Activated T-helper 2 cell treated with anti-CD3 and anti-CD28 coated beads, Interferon-gamma antibody, Interleukin-2, Interleukin-4, amounts not matched to agents 10 μg/mL and 5 μg/mL and 100 μg/mL, durations not matched to agents 14 hours and 24 hours and 36 hours (primary cell): Measurements from ENCODE around the gene SCG2. TPM values are rescaled to one million over a fixed set of nuclear protein-coding genes. Genes with fewer than 3 reads are reported as not detected.
"Not testable (repeated sequence)": the region's sequence is repeated elsewhere in the genome, so short reads cannot be mapped to it uniquely, and the experiment has no call there.

Source experiments
- DNase-seq: peaks from one replicate; pipeline ENCODE4 v3.0.0; 2021; ENCODE audit warnings: low spot score
- H3K27ac Mint-ChIP-seq: one replicate; pipeline ENCODE4 v1.8.0; 2021; ENCODE audit warnings: mixed read lengths
- H3K27me3 Mint-ChIP-seq: one replicate; pipeline ENCODE4 v1.8.0; 2021; ENCODE audit warnings: low read depth, mixed read lengths
- H3K36me3 Mint-ChIP-seq: one replicate; pipeline ENCODE4 v1.8.0; 2021; ENCODE audit warnings: low read depth, mixed read lengths
- H3K4me1 Mint-ChIP-seq: one replicate; pipeline ENCODE4 v1.8.0; 2021; ENCODE audit warnings: low read depth, mixed read lengths
- H3K4me3 Mint-ChIP-seq: one replicate; pipeline ENCODE4 v1.8.0; 2021; ENCODE audit warnings: low read depth, mild to moderate bottlenecking, moderate library complexity, mixed read lengths
- H3K9me3 Mint-ChIP-seq: one replicate; pipeline ENCODE4 v1.8.0; 2021; ENCODE audit warnings: mixed read lengths
- intact Hi-C: fragments of 100-400 bp; cut with micrococcal nuclease; formaldehyde crosslinking; loops from one replicate; pipeline ENCODE4 v1.15.1; 2023
- total RNA-seq: library from RNA; stranded (reverse); gene quantifications from 2 replicates; pipeline ENCODE4 v1.2.3, GENCODE V29; 2022

The SCG2 gene
- total RNA-seq, 1 donor from 2014 or later: not detected

- Mint-ChIP-seq H3K4me3 (no peak overlapping the region), H3K36me3 (no peaks in the 10 kb centered on the region), H3K27ac (no peak overlapping the region), H3K27me3 (peaks cover 5% of the 10 kb centered on the region), H3K9me3 (no peaks in the 10 kb centered on the region), H3K4me1 (peaks cover 2% of the 10 kb centered on the region)
- DNase-seq: no peak
- intact Hi-C loops: no loop called here
Observed at GRCh38 chr2:223602972-223603371, 811 bp upstream of the SCG2 start.

- H3K27ac Mint-ChIP-seq: no peak overlapping the region
- no peaks in the 10 kb centered on the region for H3K9me3 Mint-ChIP-seq
- DNase-seq: no peak
- intact Hi-C loops: no loop called here
- no peaks in the 10 kb centered on the region for H3K36me3 Mint-ChIP-seq
- peaks cover 2% of the 10 kb centered on the region for H3K4me1 Mint-ChIP-seq
- no peak overlapping the region for H3K4me3 Mint-ChIP-seq
- H3K27me3 Mint-ChIP-seq: peaks cover 3% of the 10 kb centered on the region
Observed at GRCh38 chr2:223601018-223601417, 1.1 kb downstream of the SCG2 start.

- no peak overlapping the region for H3K4me3 Mint-ChIP-seq
- intact Hi-C loops: no loop called here
- DNase-seq: no peak
- no peaks in the 10 kb centered on the region for H3K27me3 Mint-ChIP-seq
- H3K9me3 Mint-ChIP-seq: no peaks in the 10 kb centered on the region
- H3K4me1 Mint-ChIP-seq: peaks cover 2% of the 10 kb centered on the region
- H3K36me3 Mint-ChIP-seq: no peaks in the 10 kb centered on the region
- H3K27ac Mint-ChIP-seq: no peak overlapping the region
Observed at GRCh38 chr2:223599640-223600380, 2.4 kb downstream of the SCG2 start.

GRCh38 chr2:223598994-223599639, 3.0 kb downstream of the SCG2 start:
- Mint-ChIP-seq H3K27ac (no peak overlapping the region), H3K27me3 (no peaks in the 10 kb centered on the region), H3K9me3 (no peaks in the 10 kb centered on the region), H3K36me3 (no peaks in the 10 kb centered on the region), H3K4me1 (peaks cover 2% of the 10 kb centered on the region), H3K4me3 (no peak overlapping the region)
- intact Hi-C loops: no loop called here
- DNase-seq: no peak

- no peak for DNase-seq
- no peak overlapping the region for H3K4me3 Mint-ChIP-seq
- peaks cover 1% of the 10 kb centered on the region for H3K4me1 Mint-ChIP-seq
- no peak overlapping the region for H3K27ac Mint-ChIP-seq
- H3K27me3 Mint-ChIP-seq: no peaks in the 10 kb centered on the region
- H3K36me3 Mint-ChIP-seq: no peaks in the 10 kb centered on the region
- intact Hi-C loops: no loop called here
- no peaks in the 10 kb centered on the region for H3K9me3 Mint-ChIP-seq
Observed at GRCh38 chr2:223597076-223597475, 5.1 kb downstream of the SCG2 start.

GRCh38 chr2:223596208-223596607, 6.0 kb downstream of the SCG2 start:
- Mint-ChIP-seq H3K4me1 (no peaks in the 10 kb centered on the region), H3K27ac (no peak overlapping the region), H3K9me3 (no peaks in the 10 kb centered on the region), H3K27me3 (no peaks in the 10 kb centered on the region), H3K36me3 (no peaks in the 10 kb centered on the region), H3K4me3 (no peak overlapping the region)
- DNase-seq: no peak
- intact Hi-C loops: no loop called here

- DNase-seq: no peak
- Mint-ChIP-seq H3K9me3 (no peaks in the 10 kb centered on the region), H3K4me1 (no peaks in the 10 kb centered on the region), H3K4me3 (no peak overlapping the region), H3K36me3 (no peaks in the 10 kb centered on the region), H3K27ac (no peak overlapping the region), H3K27me3 (no peaks in the 10 kb centered on the region)
- intact Hi-C loops: no loop called here
Observed at GRCh38 chr2:223594831-223595230, 7.3 kb downstream of the SCG2 start.

- Mint-ChIP-seq H3K27me3 (no peaks in the 10 kb centered on the region), H3K36me3 (no peaks in the 10 kb centered on the region), H3K4me3 (no peak overlapping the region), H3K9me3 (no peaks in the 10 kb centered on the region), H3K4me1 (no peaks in the 10 kb centered on the region), H3K27ac (no peak overlapping the region)
- intact Hi-C loops: no loop called here
- DNase-seq: no peak
Observed at GRCh38 chr2:223594259-223594658, 7.9 kb downstream of the SCG2 start.

- H3K4me1 Mint-ChIP-seq, H3K9me3 Mint-ChIP-seq, intact Hi-C loops, H3K4me3 Mint-ChIP-seq, H3K36me3 Mint-ChIP-seq, DNase-seq, H3K27ac Mint-ChIP-seq, H3K27me3 Mint-ChIP-seq: not testable (repeated sequence)
Observed at GRCh38 chr2:223592689-223593088, 9.5 kb downstream of the SCG2 start.

- Mint-ChIP-seq H3K27ac (no peak overlapping the region), H3K36me3 (no peaks in the 10 kb centered on the region), H3K27me3 (no peaks in the 10 kb centered on the region), H3K4me3 (no peak overlapping the region), H3K9me3 (no peaks in the 10 kb centered on the region), H3K4me1 (no peaks in the 10 kb centered on the region)
- DNase-seq: no peak
- intact Hi-C loops: no loop called here
Observed at GRCh38 chr2:223591596-223591995, 10.6 kb downstream of the SCG2 start.

- no peaks in the 10 kb centered on the region for H3K36me3 Mint-ChIP-seq
- no peak overlapping the region for H3K27ac Mint-ChIP-seq
- DNase-seq: no peak
- no peaks in the 10 kb centered on the region for H3K4me1 Mint-ChIP-seq
- H3K4me3 Mint-ChIP-seq: no peak overlapping the region
- H3K27me3 Mint-ChIP-seq: no peaks in the 10 kb centered on the region
- no peaks in the 10 kb centered on the region for H3K9me3 Mint-ChIP-seq
- intact Hi-C loops: no loop called here
Observed at GRCh38 chr2:223590964-223591363, 11.2 kb downstream of the SCG2 start.

GRCh38 chr2:223589901-223590300, 12.3 kb downstream of the SCG2 start:
- Mint-ChIP-seq H3K9me3 (no peaks in the 10 kb centered on the region), H3K4me3 (no peak overlapping the region), H3K36me3 (no peaks in the 10 kb centered on the region), H3K4me1 (no peaks in the 10 kb centered on the region), H3K27me3 (no peaks in the 10 kb centered on the region), H3K27ac (no peak overlapping the region)
- DNase-seq: no peak
- intact Hi-C loops: no loop called here

- intact Hi-C loops: no loop called here
- Mint-ChIP-seq H3K4me3 (no peak overlapping the region), H3K4me1 (no peaks in the 10 kb centered on the region), H3K27ac (no peak overlapping the region), H3K9me3 (no peaks in the 10 kb centered on the region), H3K36me3 (no peaks in the 10 kb centered on the region), H3K27me3 (no peaks in the 10 kb centered on the region)
- DNase-seq: no peak
Observed at GRCh38 chr2:223588251-223588650, 13.9 kb downstream of the SCG2 start.
